HG03097 (cell line): ENCODE results near the gene FCMR.
"Not testable (repeated sequence)": the region's sequence is repeated elsewhere in the genome, so short reads cannot be mapped to it uniquely, and the experiment has no call there.

Experiments
- ATAC-seq: cut with Tn5 transposase; IDR thresholded peaks from one replicate; pipeline ENCODE4 v1.9.1; 2021; ENCODE audit not compliant: unreplicated experiment, low FRiP score

Gene FCMR

GRCh38 chr1:206924592-206925105, 2.9 kb upstream of the FCMR start:
- no peak for ATAC-seq

- ATAC-seq: not testable (repeated sequence)
Measured at GRCh38 chr1:206923961-206924557, 2.3 kb upstream of the FCMR start.

GRCh38 chr1:206923009-206923960, 1.5 kb upstream of the FCMR start:
- ATAC-seq: peak; percentile 27

- no peak for ATAC-seq
Measured at GRCh38 chr1:206922524-206922923, 783 bp upstream of the FCMR start.

GRCh38 chr1:206918076-206918475, 3.7 kb downstream of the FCMR start:
- ATAC-seq: no peak

GRCh38 chr1:206916000-206916709, 5.6 kb downstream of the FCMR start:
- no peak for ATAC-seq

- ATAC-seq: no peak
Measured at GRCh38 chr1:206915030-206915735, 6.6 kb downstream of the FCMR start.

GRCh38 chr1:206913766-206914537, 7.8 kb downstream of the FCMR start:
- ATAC-seq: no peak

GRCh38 chr1:206912445-206913095, 9.2 kb downstream of the FCMR start:
- no peak for ATAC-seq

GRCh38 chr1:206911064-206911663, 10.6 kb downstream of the FCMR start:
- ATAC-seq: no peak

GRCh38 chr1:206909883-206910318, 11.8 kb downstream of the FCMR start:
- ATAC-seq: no peak

GRCh38 chr1:206909161-206909882, 12.4 kb downstream of the FCMR start:
- no peak for ATAC-seq

GRCh38 chr1:206908038-206908437, 13.7 kb downstream of the FCMR start:
- no peak for ATAC-seq

GRCh38 chr1:206907304-206907991, 14.3 kb downstream of the FCMR start:
- ATAC-seq: no peak

- no peak for ATAC-seq
Measured at GRCh38 chr1:206905295-206906164, 16.2 kb downstream of the FCMR start.

GRCh38 chr1:206904423-206905142, 17.2 kb downstream of the FCMR start:
- no peak for ATAC-seq
